Stimulated activated naive CD8-positive, alpha-beta T cell treated with anti-CD3 and anti-CD28 coated beads, Interleukin-15, Interleukin-2, amounts not matched to agents 100 ng/mL and 50 ng/mL, for 24 hours (primary cell): Measurements from ENCODE around the gene ALDH1A3.

Source experiments
- H3K27ac Mint-ChIP-seq: one replicate; pipeline ENCODE4 v1.8.0; 2021; ENCODE audit warnings: mild to moderate bottlenecking, mixed read lengths
- H3K27me3 Mint-ChIP-seq: one replicate; pipeline ENCODE4 v1.8.0; 2021; ENCODE audit warnings: mixed read lengths
- H3K36me3 Mint-ChIP-seq: one replicate; pipeline ENCODE4 v1.8.0; 2021; ENCODE audit warnings: low read depth, mixed read lengths
- H3K4me1 Mint-ChIP-seq: one replicate; pipeline ENCODE4 v1.8.0; 2021; ENCODE audit warnings: low read depth, mixed read lengths
- H3K4me3 Mint-ChIP-seq: one replicate; pipeline ENCODE4 v1.8.0; 2021; ENCODE audit warnings: mild to moderate bottlenecking, mixed read lengths
- H3K9me3 Mint-ChIP-seq: one replicate; pipeline ENCODE4 v1.8.0; 2021; ENCODE audit warnings: mixed read lengths

Gene ALDH1A3

GRCh38 chr15:100931143-100931890, 51.7 kb downstream of the ALDH1A3 start:
- no peaks in the 10 kb centered on the region for H3K36me3 Mint-ChIP-seq
- H3K27me3 Mint-ChIP-seq, result no peaks in the 10 kb centered on the region
- peaks cover 3% of the 10 kb centered on the region for H3K4me1 Mint-ChIP-seq
- no peaks in the 10 kb centered on the region for H3K9me3 Mint-ChIP-seq
- H3K4me3 Mint-ChIP-seq, result no peak overlapping the region
- H3K27ac Mint-ChIP-seq, result no peak overlapping the region

- H3K27me3 Mint-ChIP-seq, result no peaks in the 10 kb centered on the region
- H3K27ac Mint-ChIP-seq, result no peak overlapping the region
- H3K4me3 Mint-ChIP-seq, result no peak overlapping the region
- H3K4me1 Mint-ChIP-seq, result peaks cover 3% of the 10 kb centered on the region
- H3K36me3 Mint-ChIP-seq, result no peaks in the 10 kb centered on the region
- H3K9me3 Mint-ChIP-seq, result no peaks in the 10 kb centered on the region
Measured at GRCh38 chr15:100932676-100933348, 53.2 kb downstream of the ALDH1A3 start.

- peaks cover 3% of the 10 kb centered on the region for H3K4me1 Mint-ChIP-seq
- H3K9me3 Mint-ChIP-seq, result no peaks in the 10 kb centered on the region
- no peaks in the 10 kb centered on the region for H3K27me3 Mint-ChIP-seq
- no peak overlapping the region for H3K4me3 Mint-ChIP-seq
- no peaks in the 10 kb centered on the region for H3K36me3 Mint-ChIP-seq
- H3K27ac Mint-ChIP-seq, result no peak overlapping the region
Measured at GRCh38 chr15:100934166-100934565, 54.5 kb downstream of the ALDH1A3 start.

GRCh38 chr15:100934726-100935125, 55.1 kb downstream of the ALDH1A3 start:
- Mint-ChIP-seq H3K36me3 (no peaks in the 10 kb centered on the region), H3K9me3 (no peaks in the 10 kb centered on the region), H3K27me3 (no peaks in the 10 kb centered on the region), H3K4me1 (peaks cover 3% of the 10 kb centered on the region), H3K27ac (no peak overlapping the region), H3K4me3 (no peak overlapping the region)

GRCh38 chr15:100937171-100937570, 57.5 kb downstream of the ALDH1A3 start:
- Mint-ChIP-seq H3K4me1 (peaks cover 2% of the 10 kb centered on the region), H3K9me3 (no peaks in the 10 kb centered on the region), H3K27ac (no peak overlapping the region), H3K27me3 (no peaks in the 10 kb centered on the region), H3K4me3 (no peak overlapping the region), H3K36me3 (no peaks in the 10 kb centered on the region)

- Mint-ChIP-seq H3K9me3 (no peaks in the 10 kb centered on the region), H3K4me3 (no peak overlapping the region), H3K4me1 (no peaks in the 10 kb centered on the region), H3K27me3 (no peaks in the 10 kb centered on the region), H3K27ac (no peak overlapping the region), H3K36me3 (no peaks in the 10 kb centered on the region)
Measured at GRCh38 chr15:100939791-100940190, 60.2 kb downstream of the ALDH1A3 start.

GRCh38 chr15:100940767-100941379, 61.2 kb downstream of the ALDH1A3 start:
- H3K4me1 Mint-ChIP-seq, result no peaks in the 10 kb centered on the region
- H3K9me3 Mint-ChIP-seq, result no peaks in the 10 kb centered on the region
- no peak overlapping the region for H3K27ac Mint-ChIP-seq
- H3K36me3 Mint-ChIP-seq, result no peaks in the 10 kb centered on the region
- H3K27me3 Mint-ChIP-seq, result no peaks in the 10 kb centered on the region
- no peak overlapping the region for H3K4me3 Mint-ChIP-seq

- Mint-ChIP-seq H3K9me3 (no peaks in the 10 kb centered on the region), H3K4me1 (no peaks in the 10 kb centered on the region), H3K27ac (no peak overlapping the region), H3K27me3 (no peaks in the 10 kb centered on the region), H3K4me3 (no peak overlapping the region), H3K36me3 (no peaks in the 10 kb centered on the region)
Measured at GRCh38 chr15:100941536-100941935, 61.9 kb downstream of the ALDH1A3 start.

GRCh38 chr15:100942656-100943425, 63.2 kb downstream of the ALDH1A3 start:
- Mint-ChIP-seq H3K36me3 (no peaks in the 10 kb centered on the region), H3K27ac (no peak overlapping the region), H3K9me3 (no peaks in the 10 kb centered on the region), H3K27me3 (peaks cover 4% of the 10 kb centered on the region), H3K4me3 (no peak overlapping the region), H3K4me1 (no peaks in the 10 kb centered on the region)

GRCh38 chr15:100944244-100944895, 64.7 kb downstream of the ALDH1A3 start:
- H3K4me3 Mint-ChIP-seq, result no peak overlapping the region
- H3K27me3 Mint-ChIP-seq, result peaks cover 4% of the 10 kb centered on the region
- no peaks in the 10 kb centered on the region for H3K9me3 Mint-ChIP-seq
- H3K27ac Mint-ChIP-seq, result no peak overlapping the region
- H3K4me1 Mint-ChIP-seq, result no peaks in the 10 kb centered on the region
- H3K36me3 Mint-ChIP-seq, result no peaks in the 10 kb centered on the region

GRCh38 chr15:100944986-100945385, 65.4 kb downstream of the ALDH1A3 start:
- H3K9me3 Mint-ChIP-seq, result no peaks in the 10 kb centered on the region
- no peak overlapping the region for H3K27ac Mint-ChIP-seq
- peaks cover 4% of the 10 kb centered on the region for H3K27me3 Mint-ChIP-seq
- H3K36me3 Mint-ChIP-seq, result no peaks in the 10 kb centered on the region
- no peaks in the 10 kb centered on the region for H3K4me1 Mint-ChIP-seq
- no peak overlapping the region for H3K4me3 Mint-ChIP-seq

- H3K36me3 Mint-ChIP-seq, result no peaks in the 10 kb centered on the region
- H3K4me1 Mint-ChIP-seq, result no peaks in the 10 kb centered on the region
- peaks cover 7% of the 10 kb centered on the region for H3K27me3 Mint-ChIP-seq
- H3K9me3 Mint-ChIP-seq, result peaks cover 4% of the 10 kb centered on the region
- H3K27ac Mint-ChIP-seq, result no peak overlapping the region
- H3K4me3 Mint-ChIP-seq, result no peak overlapping the region
Measured at GRCh38 chr15:100947760-100948429, 68.3 kb downstream of the ALDH1A3 start.

GRCh38 chr15:100948430-100948762, 68.8 kb downstream of the ALDH1A3 start:
- H3K4me1 Mint-ChIP-seq, result no peaks in the 10 kb centered on the region

GRCh38 chr15:100949691-100950090, 70.1 kb downstream of the ALDH1A3 start:
- Mint-ChIP-seq H3K36me3 (no peaks in the 10 kb centered on the region), H3K4me3 (no peak overlapping the region), H3K9me3 (peaks cover 4% of the 10 kb centered on the region), H3K27me3 (peaks cover 7% of the 10 kb centered on the region), H3K27ac (no peak overlapping the region), H3K4me1 (no peaks in the 10 kb centered on the region)

More at GRCh38 chr15:100948430-100948762, 68.8 kb downstream of the ALDH1A3 start:
- Mint-ChIP-seq H3K4me3 (no peak overlapping the region), H3K9me3 (peaks cover 4% of the 10 kb centered on the region), H3K27me3 (peaks cover 7% of the 10 kb centered on the region), H3K27ac (no peak overlapping the region), H3K36me3 (no peaks in the 10 kb centered on the region)
